ENCODE results near the gene ZEB1. TPM values are rescaled to one million over a fixed set of nuclear protein-coding genes. Genes with fewer than 3 reads are reported as not detected.

ZEB1 gene
- total RNA-seq, 1 donor from 2014 or later, result 82.7 TPM

DNA sequence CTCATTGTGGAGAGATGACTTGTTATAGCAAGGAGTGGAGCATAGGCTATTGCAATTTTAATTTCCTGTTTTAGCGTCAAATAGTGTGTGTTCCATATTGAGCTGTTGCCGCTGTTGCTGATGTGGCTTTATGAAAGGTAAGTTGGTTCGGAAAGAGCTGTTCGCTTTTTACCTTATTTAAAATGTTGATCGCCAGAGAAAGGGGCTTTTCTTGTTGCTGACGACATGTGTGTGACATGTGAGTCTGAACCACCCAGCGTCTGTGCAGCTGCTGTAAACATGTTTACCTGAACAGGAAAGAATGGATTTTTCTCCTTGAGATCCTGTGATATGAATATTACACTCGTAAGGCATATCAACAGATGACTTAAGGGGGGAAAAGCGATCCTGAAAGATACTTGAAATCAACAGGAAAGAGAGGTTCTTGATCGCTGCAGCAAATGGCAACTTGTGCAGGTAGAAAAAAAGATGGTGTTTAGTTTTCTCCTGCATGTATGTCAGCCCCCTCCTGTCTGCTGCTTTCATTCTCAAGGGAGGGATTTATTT is 2.5 kb downstream of the ZEB1 start:
- Histone ChIP-seq H3K4me3 (peak overlapping the region; percentile 89 to 92), H3K27ac (peak overlapping the region; percentile 99), H3K9me3 (no peaks in the 10 kb centered on the region), H3K36me3 (no peaks in the 10 kb centered on the region), H3K4me1 (peaks cover 9% of the 10 kb centered on the region), H3K27me3 (no peaks in the 10 kb centered on the region)
- no peak for TF ChIP-seq POLR2AphosphoS5 (IDR thresholded peaks at IDR 0.05; ENCODE audit: insufficient read depth in 1 of 2, low read depth in 1 of 2)
- TF ChIP-seq POLR2A (IDR thresholded peaks at IDR 0.05), result no peak
- TF ChIP-seq, protein P1, sequence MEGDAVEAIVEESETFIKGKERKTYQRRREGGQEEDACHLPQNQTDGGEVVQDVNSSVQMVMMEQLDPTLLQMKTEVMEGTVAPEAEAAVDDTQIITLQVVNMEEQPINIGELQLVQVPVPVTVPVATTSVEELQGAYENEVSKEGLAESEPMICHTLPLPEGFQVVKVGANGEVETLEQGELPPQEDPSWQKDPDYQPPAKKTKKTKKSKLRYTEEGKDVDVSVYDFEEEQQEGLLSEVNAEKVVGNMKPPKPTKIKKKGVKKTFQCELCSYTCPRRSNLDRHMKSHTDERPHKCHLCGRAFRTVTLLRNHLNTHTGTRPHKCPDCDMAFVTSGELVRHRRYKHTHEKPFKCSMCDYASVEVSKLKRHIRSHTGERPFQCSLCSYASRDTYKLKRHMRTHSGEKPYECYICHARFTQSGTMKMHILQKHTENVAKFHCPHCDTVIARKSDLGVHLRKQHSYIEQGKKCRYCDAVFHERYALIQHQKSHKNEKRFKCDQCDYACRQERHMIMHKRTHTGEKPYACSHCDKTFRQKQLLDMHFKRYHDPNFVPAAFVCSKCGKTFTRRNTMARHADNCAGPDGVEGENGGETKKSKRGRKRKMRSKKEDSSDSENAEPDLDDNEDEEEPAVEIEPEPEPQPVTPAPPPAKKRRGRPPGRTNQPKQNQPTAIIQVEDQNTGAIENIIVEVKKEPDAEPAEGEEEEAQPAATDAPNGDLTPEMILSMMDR (IDR thresholded peaks at IDR 0.05), result no peak
- no peak for DNase-seq (ENCODE audit: extremely low spot score in 2 of 2)
- intact Hi-C loops (cut with DNase I), result no loop called here

DNA sequence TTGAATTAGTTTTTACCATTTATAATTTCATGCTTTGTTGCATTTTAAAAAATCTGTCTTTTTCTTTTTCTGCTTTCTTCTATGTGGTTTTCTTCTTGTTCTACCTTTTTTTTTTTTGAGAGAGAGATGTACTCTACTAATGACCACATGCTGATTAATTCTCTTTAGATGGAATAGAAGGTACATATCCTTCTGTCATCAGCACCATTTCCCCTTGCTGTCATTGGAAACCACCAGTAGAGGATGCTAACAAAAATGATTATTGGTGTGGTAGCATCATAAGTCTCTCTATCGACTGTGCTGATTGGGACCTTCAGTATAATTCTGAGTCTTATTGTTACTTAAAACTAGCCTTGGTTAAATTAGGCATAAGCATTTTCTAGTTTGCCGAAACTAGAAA is 3.6 kb downstream of the ZEB1 start:
- intact Hi-C loops (cut with DNase I), result no loop called here
- peaks cover 9% of the 10 kb centered on the region for H3K4me1 ChIP-seq
- H3K36me3 ChIP-seq, result no peaks in the 10 kb centered on the region
- no peaks in the 10 kb centered on the region for H3K27me3 ChIP-seq
- H3K27ac ChIP-seq, result peak overlapping the region; percentile 99
- TF ChIP-seq POLR2AphosphoS5 (IDR thresholded peaks at IDR 0.05; ENCODE audit: insufficient read depth in 1 of 2, low read depth in 1 of 2), result no peak
- TF ChIP-seq, protein P1 (IDR thresholded peaks at IDR 0.05), result peak in 1 of 3 experiments; percentile 19
- TF ChIP-seq POLR2A (IDR thresholded peaks at IDR 0.05), result no peak
- no peak for DNase-seq (ENCODE audit: extremely low spot score in 2 of 2)
- no peaks in the 10 kb centered on the region for H3K9me3 ChIP-seq
- no peak overlapping the region for H3K4me3 ChIP-seq

DNA sequence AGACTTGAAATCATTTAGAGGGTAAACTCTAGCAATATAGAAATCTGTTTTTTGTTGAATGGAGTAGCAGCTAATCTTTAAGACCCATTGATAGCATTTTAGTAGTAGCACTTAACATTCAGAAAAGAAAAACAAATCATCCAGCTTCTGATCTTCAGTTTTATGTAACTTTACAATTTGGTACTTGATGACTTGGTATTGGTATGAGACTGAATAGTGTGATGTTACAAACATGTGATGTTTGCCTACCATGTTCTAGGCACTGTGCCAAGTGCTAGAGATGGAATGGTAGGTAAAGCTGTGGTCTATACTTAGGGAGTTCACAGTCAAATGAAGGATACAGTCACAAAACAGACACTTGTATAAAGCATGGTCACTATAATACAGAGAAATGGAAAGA is 21.3 kb downstream of the ZEB1 start:
- H3K27ac ChIP-seq, result no peak overlapping the region
- intact Hi-C loops (cut with DNase I), result no loop called here
- no peak overlapping the region for H3K4me3 ChIP-seq
- H3K27me3 ChIP-seq, result no peaks in the 10 kb centered on the region
- peaks cover 20% of the 10 kb centered on the region for H3K4me1 ChIP-seq
- DNase-seq (ENCODE audit: extremely low spot score in 2 of 2), result no peak
- TF ChIP-seq, protein P1 (IDR thresholded peaks at IDR 0.05), result no peak
- TF ChIP-seq POLR2AphosphoS5 (IDR thresholded peaks at IDR 0.05; ENCODE audit: insufficient read depth in 1 of 2, low read depth in 1 of 2) (no peak), POLR2A (IDR thresholded peaks at IDR 0.05) (no peak)
- no peaks in the 10 kb centered on the region for H3K36me3 ChIP-seq
- H3K9me3 ChIP-seq, result no peaks in the 10 kb centered on the region

GRCh38 chr10:31341552-31341951 is 22.5 kb downstream of the ZEB1 start:
- Histone ChIP-seq H3K27me3 (no peaks in the 10 kb centered on the region), H3K27ac (no peak overlapping the region), H3K36me3 (no peaks in the 10 kb centered on the region), H3K9me3 (no peaks in the 10 kb centered on the region), H3K4me1 (peaks cover 20% of the 10 kb centered on the region), H3K4me3 (no peak overlapping the region)
- intact Hi-C loops (cut with DNase I), result no loop called here
- TF ChIP-seq POLR2AphosphoS5 (IDR thresholded peaks at IDR 0.05; ENCODE audit: insufficient read depth in 1 of 2, low read depth in 1 of 2) (no peak), POLR2A (IDR thresholded peaks at IDR 0.05) (no peak)
- TF ChIP-seq, protein P1 (IDR thresholded peaks at IDR 0.05), result no peak
- DNase-seq (ENCODE audit: extremely low spot score in 2 of 2), result no peak

GRCh38 chr10:31343009-31343408 is 24.0 kb downstream of the ZEB1 start:
- no peak for TF ChIP-seq POLR2A (IDR thresholded peaks at IDR 0.05)
- TF ChIP-seq POLR2AphosphoS5 (IDR thresholded peaks at IDR 0.05; ENCODE audit: insufficient read depth in 1 of 2, low read depth in 1 of 2), result no peak
- TF ChIP-seq, protein P1 (IDR thresholded peaks at IDR 0.05), result no peak
- intact Hi-C loops (cut with DNase I), result no loop called here
- no peaks in the 10 kb centered on the region for H3K36me3 ChIP-seq
- DNase-seq (ENCODE audit: extremely low spot score in 2 of 2), result no peak
- peaks cover 25% of the 10 kb centered on the region for H3K4me1 ChIP-seq
- no peak overlapping the region for H3K27ac ChIP-seq
- no peaks in the 10 kb centered on the region for H3K9me3 ChIP-seq
- no peak overlapping the region for H3K4me3 ChIP-seq
- no peaks in the 10 kb centered on the region for H3K27me3 ChIP-seq

All from vagina (tissue), 2 donors.